Mesendoderm (in vitro differentiated cells): ENCODE data around the gene ARMC2.
"Not testable (repeated sequence)": the region's sequence is repeated elsewhere in the genome, so short reads cannot be mapped to it uniquely, and the experiment has no call there.

Experiments
- DNase-seq: peaks from one replicate; pipeline ENCODE4 v3.0.0; 2013
- H2AK5ac ChIP-seq: 2 replicates; pipeline ENCODE4 v1.6.1; 2013; ENCODE audit warnings: low read length, inconsistent platforms
- H2BK120ac ChIP-seq: 2 replicates; pipeline ENCODE4 v1.6.1; 2013; ENCODE audit warnings: low read depth, mild to moderate bottlenecking, low read length, moderate library complexity, mixed read lengths
- H2BK15ac ChIP-seq: replicated peaks from 2 replicates; pipeline ENCODE4 v1.6.1; 2013; ENCODE audit warnings: low read depth, mild to moderate bottlenecking, moderate library complexity
- H2BK5ac ChIP-seq: 2 replicates; pipeline ENCODE4 v1.6.1; 2013; ENCODE audit warnings: low read length, inconsistent platforms
- H3K18ac ChIP-seq: 2 replicates; pipeline ENCODE4 v1.6.1; 2013; ENCODE audit warnings: mild to moderate bottlenecking, low read length, mixed read lengths
- H3K23ac ChIP-seq: one replicate; pipeline ENCODE4 v1.6.1; 2013; ENCODE audit warnings: low read length
- H3K27ac ChIP-seq: 2 replicates; pipeline ENCODE4 v1.5.1; 2013; ENCODE audit warnings: low read depth, mild to moderate bottlenecking, inconsistent platforms, low read length, moderate library complexity
- H3K27me3 ChIP-seq: 2 replicates; pipeline ENCODE4 v1.6.1; 2013; ENCODE audit warnings: low read length, control low read depth, mild to moderate bottlenecking, inconsistent platforms; ENCODE audit not compliant: insufficient read depth, poor library complexity
- H3K36me3 ChIP-seq: 2 replicates; pipeline ENCODE4 v1.6.1; 2013; ENCODE audit warnings: low read length, inconsistent platforms; ENCODE audit not compliant: control insufficient read depth, insufficient read depth
- H3K4ac ChIP-seq: one replicate; pipeline ENCODE4 v1.6.1; 2013; ENCODE audit warnings: low read depth, mild to moderate bottlenecking, low read length, moderate library complexity
- H3K4me1 ChIP-seq: 2 replicates; pipeline ENCODE4 v1.6.1; 2013; ENCODE audit warnings: low read depth, low read length, inconsistent platforms; ENCODE audit not compliant: control insufficient read depth
- H3K4me2 ChIP-seq: 2 replicates; pipeline ENCODE4 v1.6.1; 2013; ENCODE audit warnings: low read length
- H3K4me3 ChIP-seq: 2 replicates; pipeline ENCODE4 v1.5.1; 2013; ENCODE audit warnings: mild to moderate bottlenecking, low read length
- H3K56ac ChIP-seq: one replicate; pipeline ENCODE4 v1.6.1; 2013; ENCODE audit warnings: low read length
- H3K79me1 ChIP-seq: 2 replicates; pipeline ENCODE4 v1.6.1; 2013; ENCODE audit warnings: low read length, inconsistent platforms
- H3K79me2 ChIP-seq: 2 replicates; pipeline ENCODE4 v1.6.1; 2013; ENCODE audit warnings: mild to moderate bottlenecking, low read length; ENCODE audit not compliant: control insufficient read depth, insufficient read depth
- H3K9ac ChIP-seq: 2 replicates; pipeline ENCODE4 v1.6.1; 2013; ENCODE audit warnings: low read length, inconsistent platforms
- H4K5ac ChIP-seq: one replicate; pipeline ENCODE4 v1.6.1; 2013; ENCODE audit warnings: low read length
- H4K8ac ChIP-seq: one replicate; pipeline ENCODE4 v1.6.1; 2013; ENCODE audit warnings: low read depth, mild to moderate bottlenecking, control low read depth, low read length, moderate library complexity
- WGBS: extraction: QIAGEN DNeasy Blood & Tissue Kit; methylation state at CpG from one replicate; pipeline ENCODE4 v1.1.7; 2013; ENCODE audit warnings: low lambda C conversion rate, missing lambda C conversion rate; ENCODE audit not compliant: insufficient coverage; ENCODE audit errors: extremely low coverage; 5-methylcytosine and 5-hydroxymethylcytosine counted together

The ARMC2 gene

GRCh38 chr6:108807928-108808327 lies 40.3 kb upstream of the ARMC2 start:
- H3K23ac ChIP-seq = no peak overlapping the region
- no peaks in the 10 kb centered on the region for H3K79me2 ChIP-seq
- no peak overlapping the region for H2BK120ac ChIP-seq
- no CpG with 5 or more reads among the region's 3 CpGs for WGBS
- H2BK5ac ChIP-seq = no peak overlapping the region
- no peaks in the 10 kb centered on the region for H3K36me3 ChIP-seq
- no peak overlapping the region for H4K5ac ChIP-seq
- DNase-seq = no peak
- H3K4ac ChIP-seq = no peak overlapping the region
- H3K4me3 ChIP-seq = no peak overlapping the region
- H4K8ac ChIP-seq = no peak overlapping the region
- H3K27ac ChIP-seq = no peak overlapping the region
- no peak overlapping the region for H2BK15ac ChIP-seq
- H3K4me2 ChIP-seq = no peak overlapping the region
- H3K79me1 ChIP-seq = no peaks in the 10 kb centered on the region
- no peak overlapping the region for H3K56ac ChIP-seq
- no peak overlapping the region for H3K9ac ChIP-seq
- H3K27me3 ChIP-seq = no peaks in the 10 kb centered on the region
- no peak overlapping the region for H2AK5ac ChIP-seq
- no peaks in the 10 kb centered on the region for H3K4me1 ChIP-seq
- H3K18ac ChIP-seq = no peak overlapping the region

GRCh38 chr6:108809211-108809610 lies 39.0 kb upstream of the ARMC2 start:
- WGBS = no CpG with 5 or more reads among the region's 2 CpGs
- Histone ChIP-seq H3K79me1 (no peaks in the 10 kb centered on the region), H2BK120ac (no peak overlapping the region), H3K4me1 (no peaks in the 10 kb centered on the region), H2BK5ac (no peak overlapping the region), H3K79me2 (no peaks in the 10 kb centered on the region), H3K4me3 (no peak overlapping the region), H3K4ac (no peak overlapping the region), H3K27ac (no peak overlapping the region), H3K9ac (no peak overlapping the region), H4K8ac (no peak overlapping the region), H4K5ac (no peak overlapping the region), H3K18ac (no peak overlapping the region), H3K4me2 (no peak overlapping the region), H3K23ac (no peak overlapping the region), H3K36me3 (no peaks in the 10 kb centered on the region), H3K27me3 (no peaks in the 10 kb centered on the region), H3K56ac (no peak overlapping the region), H2BK15ac (no peak overlapping the region), H2AK5ac (no peak overlapping the region)
- no peak for DNase-seq

- Histone ChIP-seq H3K4me1 (no peaks in the 10 kb centered on the region), H2BK120ac (no peak overlapping the region), H3K4ac (no peak overlapping the region), H4K5ac (no peak overlapping the region), H3K4me3 (no peak overlapping the region), H3K9ac (no peak overlapping the region), H3K79me2 (no peaks in the 10 kb centered on the region), H2BK15ac (no peak overlapping the region), H3K23ac (no peak overlapping the region), H3K4me2 (no peak overlapping the region), H3K27me3 (no peaks in the 10 kb centered on the region), H3K56ac (no peak overlapping the region), H3K79me1 (no peaks in the 10 kb centered on the region), H2AK5ac (no peak overlapping the region), H3K27ac (no peak overlapping the region), H3K18ac (no peak overlapping the region), H3K36me3 (no peaks in the 10 kb centered on the region), H2BK5ac (no peak overlapping the region), H4K8ac (no peak overlapping the region)
- no CpG with 5 or more reads among the region's 1 CpG for WGBS
- no peak for DNase-seq
Measured at GRCh38 chr6:108810057-108810643, 38.1 kb upstream of the ARMC2 start.

- Histone ChIP-seq H2BK15ac (no peak overlapping the region), H3K23ac (no peak overlapping the region), H3K4me2 (no peak overlapping the region), H3K27me3 (no peaks in the 10 kb centered on the region), H3K9ac (no peak overlapping the region), H2BK5ac (no peak overlapping the region), H3K27ac (no peak overlapping the region), H4K5ac (no peak overlapping the region), H4K8ac (no peak overlapping the region), H3K4ac (no peak overlapping the region), H3K56ac (no peak overlapping the region), H2AK5ac (no peak overlapping the region), H3K4me3 (no peak overlapping the region), H3K79me1 (no peaks in the 10 kb centered on the region), H3K18ac (no peak overlapping the region), H2BK120ac (no peak overlapping the region), H3K4me1 (no peaks in the 10 kb centered on the region), H3K36me3 (no peaks in the 10 kb centered on the region), H3K79me2 (no peaks in the 10 kb centered on the region)
- no CpG with 5 or more reads among the region's 7 CpGs for WGBS
- no peak for DNase-seq
Measured at GRCh38 chr6:108811490-108811889, 36.7 kb upstream of the ARMC2 start.

GRCh38 chr6:108813218-108813617 lies 35.0 kb upstream of the ARMC2 start:
- H2BK5ac ChIP-seq, H2BK15ac ChIP-seq, H3K18ac ChIP-seq, H2BK120ac ChIP-seq, H3K36me3 ChIP-seq, H3K4ac ChIP-seq, H3K4me1 ChIP-seq, H3K23ac ChIP-seq, H4K8ac ChIP-seq, H3K79me2 ChIP-seq, H3K27ac ChIP-seq, H4K5ac ChIP-seq, H3K4me2 ChIP-seq, H3K56ac ChIP-seq, H3K4me3 ChIP-seq, H3K27me3 ChIP-seq, H3K79me1 ChIP-seq, DNase-seq, H3K9ac ChIP-seq, H2AK5ac ChIP-seq: not testable (repeated sequence)
- no CpG with 5 or more reads among the region's 3 CpGs for WGBS

- H3K79me2 ChIP-seq, H3K79me1 ChIP-seq, H3K4ac ChIP-seq, H3K9ac ChIP-seq, H3K4me1 ChIP-seq, H3K23ac ChIP-seq, H3K56ac ChIP-seq, H2AK5ac ChIP-seq, H3K36me3 ChIP-seq, H2BK5ac ChIP-seq, DNase-seq, H2BK15ac ChIP-seq, H3K4me3 ChIP-seq, H4K8ac ChIP-seq, H2BK120ac ChIP-seq, H3K4me2 ChIP-seq, H3K18ac ChIP-seq, H3K27ac ChIP-seq, H3K27me3 ChIP-seq, H4K5ac ChIP-seq: not testable (repeated sequence)
- no CpG with 5 or more reads among the region's 7 CpGs for WGBS
Measured at GRCh38 chr6:108817276-108817675, 30.9 kb upstream of the ARMC2 start.
